Smooth muscle cell (in vitro differentiated cells): ENCODE measurements around the gene SYNE2. TPM values are rescaled to one million over a fixed set of nuclear protein-coding genes. Genes with fewer than 3 reads are reported as not detected.

Experiments used
- DNase-seq: peaks from one replicate; lab custom pipeline; 2025; ENCODE audit not compliant: unreplicated experiment; lab: John Stamatoyannopoulos, UW
- H2AFZ ChIP-seq: fragments of 200-600 bp; sonication (generic); 2 replicates; pipeline ENCODE4 v1.6.0; 2016; ENCODE audit warnings: antibody characterized with exemption, low read depth, mild to moderate bottlenecking
- H3F3A ChIP-seq: fragments of 200-600 bp; sonication (generic); 2 replicates; pipeline ENCODE4 v1.6.0; 2017; ENCODE audit warnings: antibody characterized with exemption, low read depth
- H3K27ac ChIP-seq: fragments of 200-600 bp; sonication (generic); 2 replicates; pipeline ENCODE4 v1.5.1; 2016; ENCODE audit warnings: low read depth, mild to moderate bottlenecking
- H3K27me3 ChIP-seq: fragments of 200-600 bp; sonication (generic); 2 replicates; pipeline ENCODE4 v1.6.1; 2016; ENCODE audit warnings: low read depth, mild to moderate bottlenecking
- H3K36me3 ChIP-seq: fragments of 200-600 bp; sonication (generic); 2 replicates; pipeline ENCODE4 v1.5.1; 2016; ENCODE audit warnings: low read depth
- H3K4me1 ChIP-seq: fragments of 200-600 bp; sonication (generic); 2 replicates; pipeline ENCODE4 v1.5.1; 2016; ENCODE audit warnings: low read depth
- H3K4me2 ChIP-seq: fragments of 200-600 bp; sonication (generic); 2 replicates; pipeline ENCODE4 v1.6.0; 2016; ENCODE audit warnings: mild to moderate bottlenecking
- H3K4me3 ChIP-seq: fragments of 200-600 bp; sonication (generic); 2 replicates; pipeline ENCODE4 v1.5.1; 2016; ENCODE audit warnings: mild to moderate bottlenecking
- H3K79me2 ChIP-seq: fragments of 200-600 bp; sonication (generic); 2 replicates; pipeline ENCODE4 v1.6.0; 2016; ENCODE audit warnings: low read depth, mild to moderate bottlenecking
- H3K9ac ChIP-seq: fragments of 200-600 bp; sonication (generic); 2 replicates; pipeline ENCODE4 v1.6.0; 2016; ENCODE audit warnings: low read depth
- H3K9me3 ChIP-seq: fragments of 200-600 bp; sonication (generic); replicated peaks from 2 replicates; pipeline ENCODE4 v1.5.1; 2016; ENCODE audit warnings: low read depth
- H4K20me1 ChIP-seq: fragments of 200-600 bp; sonication (generic); 2 replicates; pipeline ENCODE4 v1.6.0; 2016; ENCODE audit warnings: low read depth
- CTCF ChIP-seq: fragments of 200-600 bp; sonication (generic); IDR thresholded peaks from 2 replicates; pipeline ENCODE4 v1.5.1; 2017; ENCODE audit warnings: borderline replicate concordance, mild to moderate bottlenecking, antibody characterized with exemption; ENCODE audit not compliant: insufficient read depth, poor library complexity, severe bottlenecking
- WGBS: methylation state at CpG from one replicate; pipeline ENCODE4 v1.1.7; 2016; ENCODE audit warnings: low lambda C conversion rate; 5-methylcytosine and 5-hydroxymethylcytosine counted together
- polyA plus RNA-seq: library from polyadenylated mRNA; unstranded; fragments of >200 nt; fragmentation: Nextera tagmentation; extraction: Ambion mirVana; gene quantifications from 2 replicates; pipeline ENCODE4 v1.2.1, GENCODE V29; 2016
- total RNA-seq: library from RNA; depleted of rRNA; stranded (reverse); fragments of >200 nt; gene quantifications from 2 replicates; pipeline ENCODE4 v1.2.3, GENCODE V29; 2014

SYNE2 gene
- total and polyA plus RNA-seq, 2 experiments from 2014 or later: 4.8 to 20.9 TPM

- Histone ChIP-seq H3K36me3 (no peaks in the 10 kb centered on the region), H3K27me3 (no peaks in the 10 kb centered on the region), H4K20me1 (no peaks in the 10 kb centered on the region), H3K4me3 (no peak overlapping the region), H3K27ac (no peak overlapping the region), H3F3A (peaks cover 4% of the 10 kb centered on the region), H3K9ac (no peak overlapping the region), H3K4me1 (no peaks in the 10 kb centered on the region), H3K4me2 (no peak overlapping the region), H3K79me2 (no peaks in the 10 kb centered on the region), H3K9me3 (no peaks in the 10 kb centered on the region), H2AFZ (no peak overlapping the region)
- 79% methylated on average over 2 of the region's 2 CpGs for WGBS
- no peak for TF ChIP-seq CTCF
- no peak for DNase-seq
These were observed 266.1 kb downstream of the SYNE2 start for GRCh38 chr14:64118892-64119291.

GRCh38 chr14:64119500-64119899 is 266.7 kb downstream of the SYNE2 start:
- Histone ChIP-seq H3K4me1 (no peaks in the 10 kb centered on the region), H3K79me2 (no peaks in the 10 kb centered on the region), H3K9ac (no peak overlapping the region), H2AFZ (no peak overlapping the region), H3K36me3 (no peaks in the 10 kb centered on the region), H3K9me3 (no peaks in the 10 kb centered on the region), H3K27me3 (no peaks in the 10 kb centered on the region), H3F3A (peaks cover 4% of the 10 kb centered on the region), H4K20me1 (no peaks in the 10 kb centered on the region), H3K27ac (no peak overlapping the region), H3K4me2 (no peak overlapping the region), H3K4me3 (no peak overlapping the region)
- 95% methylated on average over 2 of the region's 2 CpGs for WGBS
- TF ChIP-seq CTCF: no peak
- DNase-seq: no peak

GRCh38 chr14:64119980-64120379 is 267.2 kb downstream of the SYNE2 start:
- Histone ChIP-seq H4K20me1 (no peaks in the 10 kb centered on the region), H3K9me3 (no peaks in the 10 kb centered on the region), H3K4me2 (no peak overlapping the region), H2AFZ (no peak overlapping the region), H3K79me2 (no peaks in the 10 kb centered on the region), H3K36me3 (no peaks in the 10 kb centered on the region), H3F3A (peaks cover 3% of the 10 kb centered on the region), H3K4me1 (no peaks in the 10 kb centered on the region), H3K4me3 (no peak overlapping the region), H3K9ac (no peak overlapping the region), H3K27ac (no peak overlapping the region), H3K27me3 (no peaks in the 10 kb centered on the region)
- no peak for TF ChIP-seq CTCF
- no peak for DNase-seq

- no peak for TF ChIP-seq CTCF
These were observed 270.5 kb downstream of the SYNE2 start for GRCh38 chr14:64123241-64123822.

More at GRCh38 chr14:64123241-64123822, 270.5 kb downstream of the SYNE2 start:
- no peaks in the 10 kb centered on the region for H3K4me1 ChIP-seq
- no peaks in the 10 kb centered on the region for H3F3A ChIP-seq
- no peak for DNase-seq
- no peaks in the 10 kb centered on the region for H4K20me1 ChIP-seq
- H3K9me3 ChIP-seq: no peaks in the 10 kb centered on the region
- no peaks in the 10 kb centered on the region for H3K36me3 ChIP-seq
- H3K27ac ChIP-seq: no peak overlapping the region
- no peak overlapping the region for H3K4me3 ChIP-seq
- H2AFZ ChIP-seq: no peak overlapping the region
- H3K9ac ChIP-seq: no peak overlapping the region
- H3K79me2 ChIP-seq: no peaks in the 10 kb centered on the region
- H3K4me2 ChIP-seq: no peak overlapping the region
- 95% methylated on average over 5 of the region's 5 CpGs for WGBS
- H3K27me3 ChIP-seq: no peaks in the 10 kb centered on the region
